HG03159 (cell line): Measurements from ENCODE around the gene BTBD2.

Source experiments
- ATAC-seq: cut with Tn5 transposase; IDR thresholded peaks from one replicate; pipeline ENCODE4 v1.9.1; 2021; ENCODE audit warnings: mild to moderate bottlenecking, moderate library complexity; ENCODE audit not compliant: unreplicated experiment

Gene BTBD2

GRCh38 chr19:2015608-2015950 lies at the start of gene BTBD2:
Gene BTBD2, minus strand, starts transcription at chr19:2015714. Its CDS starts 11 bp downstream, at chr19:2015703.
- no peak for ATAC-seq

- no peak for ATAC-seq
These were observed 49.4 kb upstream of the BTBD2 start for GRCh38 chr19:2064788-2065524.

GRCh38 chr19:2064395-2064787 lies 48.9 kb upstream of the BTBD2 start:
- no peak for ATAC-seq

GRCh38 chr19:2063824-2064223 lies 48.3 kb upstream of the BTBD2 start:
- no peak for ATAC-seq

GRCh38 chr19:2062770-2063169 lies 47.3 kb upstream of the BTBD2 start:
- ATAC-seq, result no peak

GRCh38 chr19:2062389-2062729 lies 46.8 kb upstream of the BTBD2 start:
- no peak for ATAC-seq

- ATAC-seq, result peak; percentile 80
These were observed 46.2 kb upstream of the BTBD2 start for GRCh38 chr19:2061495-2062388.

- ATAC-seq, result no peak
These were observed 45.5 kb upstream of the BTBD2 start for GRCh38 chr19:2060884-2061494.

GRCh38 chr19:2059422-2060201 lies 44.1 kb upstream of the BTBD2 start:
- no peak for ATAC-seq

- ATAC-seq, result no peak
These were observed 43.3 kb upstream of the BTBD2 start for GRCh38 chr19:2058570-2059421.

GRCh38 chr19:2057484-2058469 lies 42.3 kb upstream of the BTBD2 start:
- ATAC-seq, result no peak

GRCh38 chr19:2056837-2057192 lies 41.3 kb upstream of the BTBD2 start:
- ATAC-seq, result no peak

- no peak for ATAC-seq
These were observed 40.7 kb upstream of the BTBD2 start for GRCh38 chr19:2055931-2056836.

- no peak for ATAC-seq
These were observed 39.2 kb upstream of the BTBD2 start for GRCh38 chr19:2054763-2055162.

- ATAC-seq, result no peak
These were observed 38.3 kb upstream of the BTBD2 start for GRCh38 chr19:2053601-2054389.

GRCh38 chr19:2051773-2052704 lies 36.5 kb upstream of the BTBD2 start:
- ATAC-seq, result no peak
